Upper lobe of left lung (tissue), 4 donors: Measurements from ENCODE around the gene RPS28.
A peak's percentile ranks its signal among the peaks of the same experiment; 100 is the strongest.

Source experiments
- EP300 ChIP-seq, 4 donors: sonication (generic); formaldehyde crosslinking; IDR thresholded peaks; one replicate each; pipeline ENCODE4 v1.5.1; 2017; ENCODE audit warnings: antibody characterized with exemption in 4 of 4, control low read depth in 2 of 4
- POLR2A ChIP-seq, 4 donors: fragments of 450-650 bp; IDR thresholded peaks; one replicate each; pipeline ENCODE4 v1.5.1; 2016 to 2017; ENCODE audit warnings: antibody characterized with exemption in 4 of 4, mild to moderate bottlenecking in 2 of 4
- TF ChIP-seq, protein P1 (sequence below), 6 experiments: fragments of 450-650 bp in 4 of 6; fragments of 200-600 bp in 2 of 6; sonication (generic) in 2 of 6; IDR thresholded peaks; one replicate each; pipeline ENCODE4 v1.5.1; 2016 to 2019; ENCODE audit warnings: antibody characterized with exemption in 6 of 6

DNA sequence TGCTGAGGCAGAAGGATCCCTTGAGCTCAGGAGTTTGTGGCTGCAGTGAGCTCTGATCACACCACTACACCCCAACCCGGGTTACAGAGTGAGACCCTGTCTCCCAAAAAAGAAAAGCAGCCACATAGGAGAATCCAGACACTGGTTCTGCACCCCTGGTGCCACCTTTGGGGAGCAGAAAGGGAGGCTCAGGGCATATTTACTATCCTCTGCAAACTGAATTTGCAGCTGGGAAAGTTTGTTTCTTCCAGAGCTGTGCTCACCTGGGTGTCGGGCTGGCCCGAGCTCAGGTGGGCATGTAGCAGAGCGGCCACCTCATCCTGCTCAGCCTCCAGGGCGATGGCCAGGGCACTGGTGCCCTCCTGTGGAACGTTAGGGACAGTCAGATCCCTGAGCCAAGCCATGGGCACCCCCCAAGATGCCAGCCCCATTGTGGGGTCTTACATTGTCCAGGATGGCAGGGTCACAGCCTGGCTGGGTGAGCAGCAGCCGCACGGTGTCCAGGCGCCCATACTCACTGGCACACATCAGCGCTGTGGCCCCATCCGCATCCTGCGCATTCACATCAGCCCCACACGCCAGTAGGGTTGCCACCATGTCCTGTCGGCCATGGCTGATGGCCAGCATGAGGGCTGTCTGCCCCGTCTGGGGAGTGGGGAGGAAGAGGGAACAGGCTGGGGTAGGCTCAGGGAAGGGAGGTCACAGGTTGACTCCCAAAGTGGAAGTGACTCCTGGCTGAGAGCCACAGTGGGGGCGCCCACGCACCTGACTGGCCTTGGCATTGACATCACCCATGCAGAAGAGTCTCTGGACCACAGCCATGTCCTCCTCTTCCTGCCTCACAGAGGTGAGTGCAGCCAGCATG is 3.1 kb downstream of the RPS28 start:
- TF ChIP-seq, protein P1, sequence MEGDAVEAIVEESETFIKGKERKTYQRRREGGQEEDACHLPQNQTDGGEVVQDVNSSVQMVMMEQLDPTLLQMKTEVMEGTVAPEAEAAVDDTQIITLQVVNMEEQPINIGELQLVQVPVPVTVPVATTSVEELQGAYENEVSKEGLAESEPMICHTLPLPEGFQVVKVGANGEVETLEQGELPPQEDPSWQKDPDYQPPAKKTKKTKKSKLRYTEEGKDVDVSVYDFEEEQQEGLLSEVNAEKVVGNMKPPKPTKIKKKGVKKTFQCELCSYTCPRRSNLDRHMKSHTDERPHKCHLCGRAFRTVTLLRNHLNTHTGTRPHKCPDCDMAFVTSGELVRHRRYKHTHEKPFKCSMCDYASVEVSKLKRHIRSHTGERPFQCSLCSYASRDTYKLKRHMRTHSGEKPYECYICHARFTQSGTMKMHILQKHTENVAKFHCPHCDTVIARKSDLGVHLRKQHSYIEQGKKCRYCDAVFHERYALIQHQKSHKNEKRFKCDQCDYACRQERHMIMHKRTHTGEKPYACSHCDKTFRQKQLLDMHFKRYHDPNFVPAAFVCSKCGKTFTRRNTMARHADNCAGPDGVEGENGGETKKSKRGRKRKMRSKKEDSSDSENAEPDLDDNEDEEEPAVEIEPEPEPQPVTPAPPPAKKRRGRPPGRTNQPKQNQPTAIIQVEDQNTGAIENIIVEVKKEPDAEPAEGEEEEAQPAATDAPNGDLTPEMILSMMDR (IDR thresholded peaks at IDR 0.05), result no peak
- TF ChIP-seq POLR2A (IDR thresholded peaks at IDR 0.05) (peak in 1 of 4 donors; percentile 17), EP300 (IDR thresholded peaks at IDR 0.05) (no peak)
